HepG2 (cell line): ENCODE data around the gene UBQLN1. TPM values are rescaled to one million over a fixed set of nuclear protein-coding genes. Genes with fewer than 3 reads are reported as not detected.

Experiments used
- ASH2L ChIP-seq: fragments of 300-600, 200-600 bp; sonication (generic); IDR thresholded peaks from 2 replicates; pipeline ENCODE4 v1.7.0; 2017; ENCODE audit warnings: low read depth, mild to moderate bottlenecking, moderate library complexity, mixed read lengths, low read length; ENCODE audit not compliant: insufficient read length
- BHLHE40 ChIP-seq: IDR thresholded peaks from 2 replicates; pipeline ENCODE4 v1.6.1; 2011; ENCODE audit warnings: low read length, improper control_type of control experiment
- CEBPB ChIP-seq: IDR thresholded peaks from 2 replicates; pipeline ENCODE4 v1.6.1; 2011; ENCODE audit warnings: low read depth, low read length, improper control_type of control experiment, borderline replicate concordance
- ELF4 ChIP-seq: sonication (generic); formaldehyde crosslinking; IDR thresholded peaks from 2 replicates; pipeline ENCODE4 v1.5.0; 2020; ENCODE audit warnings: missing genetic modification reagents, mild to moderate bottlenecking, moderate library complexity, borderline replicate concordance
- ETV5 ChIP-seq: IDR thresholded peaks from 2 replicates; pipeline ENCODE4 v1.6.1; 2018; ENCODE audit warnings: missing biosample characterization, missing genetic modification reagents, inconsistent platforms, borderline replicate concordance
- KAT8 ChIP-seq: IDR thresholded peaks from 2 replicates; pipeline ENCODE4 v1.6.1; 2016; ENCODE audit warnings: missing genetic modification reagents, missing compliant biosample characterization
- MLLT10 ChIP-seq: sonication (generic); formaldehyde crosslinking; IDR thresholded peaks from 2 replicates; pipeline ENCODE4 v1.4.0; 2020; ENCODE audit warnings: missing genetic modification reagents
- MTA3 ChIP-seq: sonication (generic); formaldehyde crosslinking; IDR thresholded peaks from 2 replicates; pipeline ENCODE4 v1.4.0; 2020; ENCODE audit warnings: missing genetic modification reagents
- NBN ChIP-seq: fragments of 450-650 bp; conservative IDR thresholded peaks from 2 replicates; pipeline ENCODE4 v1.6.1; 2017
- NR1H2 ChIP-seq: sonication (generic); formaldehyde crosslinking; IDR thresholded peaks from 2 replicates; pipeline ENCODE4 v1.8.1; 2022; ENCODE audit warnings: low read depth, missing genetic modification reagents, borderline replicate concordance
- PITX1 ChIP-seq: sonication (generic); formaldehyde crosslinking; IDR thresholded peaks from 2 replicates; pipeline ENCODE4 v1.5.1; 2020; ENCODE audit warnings: mild to moderate bottlenecking, missing genetic modification reagents
- SIN3B ChIP-seq: fragments of 150-350 bp; IDR thresholded peaks from 2 replicates; pipeline ENCODE4 v1.6.1; 2014; ENCODE audit warnings: low read length
- SPEN ChIP-seq: sonication (generic); formaldehyde crosslinking; IDR thresholded peaks from 2 replicates; pipeline ENCODE4 v1.5.1; 2020; ENCODE audit warnings: low read depth, mild to moderate bottlenecking, missing genetic modification reagents
- XRCC5 ChIP-seq: fragments of 200-400 bp; formaldehyde crosslinking; optimal IDR thresholded peaks from 2 replicates; pipeline ENCODE3; 2017; ENCODE audit warnings: mild to moderate bottlenecking, low read length
- ZC3H13 ChIP-seq: sonication (generic); formaldehyde crosslinking; IDR thresholded peaks from 2 replicates; pipeline ENCODE4 v1.8.1; 2023; ENCODE audit warnings: mild to moderate bottlenecking, missing genetic modification reagents, moderate library complexity
- ZFP36L2 ChIP-seq: sonication (generic); formaldehyde crosslinking; IDR thresholded peaks from 2 replicates; pipeline ENCODE4 v1.4.0; 2020; ENCODE audit warnings: missing genetic modification reagents
- ZFX ChIP-seq: sonication (generic); formaldehyde crosslinking; IDR thresholded peaks from 2 replicates; pipeline ENCODE4 v1.4.0; 2020; ENCODE audit warnings: mild to moderate bottlenecking, low read depth, missing genetic modification reagents, moderate library complexity
- ZMYM2 ChIP-seq: sonication (generic); formaldehyde crosslinking; IDR thresholded peaks from 2 replicates; pipeline ENCODE4 v1.8.0; 2022; ENCODE audit warnings: mild to moderate bottlenecking, missing genetic modification reagents
- ZNF317 ChIP-seq: sonication (generic); formaldehyde crosslinking; IDR thresholded peaks from 2 replicates; pipeline ENCODE4 v1.5.0; 2020; ENCODE audit warnings: mild to moderate bottlenecking, missing genetic modification reagents
- ZNF564 ChIP-seq: sonication (generic); formaldehyde crosslinking; IDR thresholded peaks from 2 replicates; pipeline ENCODE4 v1.8.1; 2023; ENCODE audit warnings: mild to moderate bottlenecking, missing genetic modification reagents
- ZNF652 ChIP-seq: IDR thresholded peaks from 2 replicates; pipeline ENCODE4 v1.6.1; 2016; ENCODE audit warnings: low read depth, borderline replicate concordance
- ZNF747 ChIP-seq: sonication (generic); formaldehyde crosslinking; IDR thresholded peaks from 2 replicates; pipeline ENCODE4 v1.8.1; 2023; ENCODE audit warnings: missing genetic modification reagents, mild to moderate bottlenecking, borderline replicate concordance
- ZNF749 ChIP-seq: sonication (generic); formaldehyde crosslinking; IDR thresholded peaks from 2 replicates; pipeline ENCODE4 v1.8.0; 2022; ENCODE audit warnings: mild to moderate bottlenecking, missing genetic modification reagents, moderate library complexity, borderline replicate concordance
- ZSCAN12 ChIP-seq: sonication (generic); formaldehyde crosslinking; IDR thresholded peaks from 2 replicates; pipeline ENCODE4 v1.9.0; 2021; ENCODE audit warnings: mild to moderate bottlenecking, missing genetic modification reagents
- polyA plus RNA-seq, 8 experiments: library from polyadenylated mRNA; depleted of rRNA in 3 of 8; stranded (reverse) in 7 of 8; unstranded in 1 of 8; fragments of >200 nt; fragmentation: Illumina TruSeq in 4 of 8; extraction: Trizol in 4 of 8; gene quantifications; 2 replicates each; pipeline versions ENCODE4 v1.2.1 to v1.2.3, GENCODE V29; 2011 to 2016; ENCODE audit warnings: low read depth in 4 of 8, missing spikeins in 1 of 8, mixed read lengths in 1 of 8; ENCODE audit not compliant: insufficient read depth in 1 of 8
- total RNA-seq, 5 experiments: library from RNA; depleted of rRNA; stranded (reverse); fragments of >200 nt; fragmentation: Illumina TruSeq; extraction: Trizol; gene quantifications; 2 replicates each; pipeline ENCODE4 v1.2.3, GENCODE V29; 2016; ENCODE audit warnings: low read depth in 1 of 5
- TF ChIP-seq, protein P1 (sequence below): sonication (generic); formaldehyde crosslinking; IDR thresholded peaks from 2 replicates; pipeline ENCODE4 v1.5.0; 2020; ENCODE audit warnings: mild to moderate bottlenecking, missing genetic modification reagents
- TF ChIP-seq, protein P2 (sequence below): sonication (generic); formaldehyde crosslinking; IDR thresholded peaks from 2 replicates; pipeline ENCODE4 v1.4.0; 2020; ENCODE audit warnings: missing genetic modification reagents
- TF ChIP-seq, protein P3 (sequence below): sonication (generic); IDR thresholded peaks from 2 replicates; pipeline ENCODE4 v1.6.1; 2016; ENCODE audit warnings: low read depth, borderline replicate concordance

The UBQLN1 gene
- total and polyA plus RNA-seq, 2 of the 13 experiments (the other 11 are each of a cell fraction or from before 2014, with no cell fraction given) = 78.1 to 83.8 TPM

DNA sequence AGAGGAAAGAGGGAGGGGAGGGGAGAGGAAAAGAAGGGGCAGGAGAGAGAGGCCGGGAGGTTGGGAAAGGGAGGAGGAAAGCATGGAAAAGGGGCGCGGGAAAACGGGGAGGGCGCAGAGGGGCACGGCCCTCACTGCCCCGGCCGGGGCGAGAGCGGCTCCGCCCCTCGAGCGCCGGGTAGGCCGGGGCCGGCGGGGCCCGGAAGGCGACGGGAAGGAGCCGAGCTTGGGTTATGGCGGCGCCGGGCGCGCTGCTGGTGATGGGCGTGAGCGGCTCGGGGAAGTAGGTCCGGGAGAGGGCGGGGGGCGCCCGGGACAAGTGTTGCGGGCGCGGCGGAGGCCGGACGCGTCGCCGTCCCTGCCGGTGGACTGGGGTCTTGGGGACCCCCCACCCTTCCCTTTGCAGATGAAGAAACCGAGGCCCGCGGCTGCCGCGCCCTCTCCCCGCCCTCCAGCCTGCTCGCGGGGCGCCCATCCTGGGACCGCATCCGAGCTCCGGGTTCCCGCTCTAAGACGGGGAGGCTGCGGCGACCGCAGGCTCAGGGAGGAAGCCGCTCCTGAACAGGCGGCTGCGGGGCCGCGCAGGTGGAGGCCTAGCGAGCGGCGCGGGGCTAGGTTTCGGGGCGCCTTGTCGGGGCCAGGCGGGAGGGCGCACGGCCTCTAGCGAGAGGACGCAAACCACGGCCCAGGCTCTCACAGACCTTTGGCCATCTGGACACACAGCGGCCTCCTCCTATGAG lies 84.6 kb downstream of the UBQLN1 start, which contains the start of gene IDNK (continued):
- TF ChIP-seq ELF4 (CRISPR knock-in tag) = no peak
- TF ChIP-seq, protein P1, sequence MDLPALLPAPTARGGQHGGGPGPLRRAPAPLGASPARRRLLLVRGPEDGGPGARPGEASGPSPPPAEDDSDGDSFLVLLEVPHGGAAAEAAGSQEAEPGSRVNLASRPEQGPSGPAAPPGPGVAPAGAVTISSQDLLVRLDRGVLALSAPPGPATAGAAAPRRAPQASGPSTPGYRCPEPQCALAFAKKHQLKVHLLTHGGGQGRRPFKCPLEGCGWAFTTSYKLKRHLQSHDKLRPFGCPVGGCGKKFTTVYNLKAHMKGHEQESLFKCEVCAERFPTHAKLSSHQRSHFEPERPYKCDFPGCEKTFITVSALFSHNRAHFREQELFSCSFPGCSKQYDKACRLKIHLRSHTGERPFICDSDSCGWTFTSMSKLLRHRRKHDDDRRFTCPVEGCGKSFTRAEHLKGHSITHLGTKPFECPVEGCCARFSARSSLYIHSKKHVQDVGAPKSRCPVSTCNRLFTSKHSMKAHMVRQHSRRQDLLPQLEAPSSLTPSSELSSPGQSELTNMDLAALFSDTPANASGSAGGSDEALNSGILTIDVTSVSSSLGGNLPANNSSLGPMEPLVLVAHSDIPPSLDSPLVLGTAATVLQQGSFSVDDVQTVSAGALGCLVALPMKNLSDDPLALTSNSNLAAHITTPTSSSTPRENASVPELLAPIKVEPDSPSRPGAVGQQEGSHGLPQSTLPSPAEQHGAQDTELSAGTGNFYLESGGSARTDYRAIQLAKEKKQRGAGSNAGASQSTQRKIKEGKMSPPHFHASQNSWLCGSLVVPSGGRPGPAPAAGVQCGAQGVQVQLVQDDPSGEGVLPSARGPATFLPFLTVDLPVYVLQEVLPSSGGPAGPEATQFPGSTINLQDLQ (CRISPR knock-in tag) = 0 out of 2 replicates have a peak, but pooled peaks have one; percentile 16
- TF ChIP-seq KAT8 (CRISPR knock-in tag) = peak; percentile 36
- peak; percentile 45; the same call in 1 of the 2 replicates for TF ChIP-seq PITX1 (CRISPR knock-in tag)
- TF ChIP-seq ZC3H13 (CRISPR knock-in tag) = peak; percentile 61; the same call in 1 of the 2 replicates
- no peak for TF ChIP-seq ZNF317 (CRISPR knock-in tag)
- TF ChIP-seq ZNF747 = no peak
- TF ChIP-seq ZFX (CRISPR knock-in tag) = peak; percentile 97
- no peak for TF ChIP-seq ZNF652 (CRISPR knock-in tag)
- TF ChIP-seq ZFP36L2 (CRISPR knock-in tag) = no peak
- no peak for TF ChIP-seq NBN
- TF ChIP-seq BHLHE40 = no peak
- no peak for TF ChIP-seq MTA3 (CRISPR knock-in tag)
- TF ChIP-seq ASH2L = peak; percentile 37
- TF ChIP-seq, protein P2, sequence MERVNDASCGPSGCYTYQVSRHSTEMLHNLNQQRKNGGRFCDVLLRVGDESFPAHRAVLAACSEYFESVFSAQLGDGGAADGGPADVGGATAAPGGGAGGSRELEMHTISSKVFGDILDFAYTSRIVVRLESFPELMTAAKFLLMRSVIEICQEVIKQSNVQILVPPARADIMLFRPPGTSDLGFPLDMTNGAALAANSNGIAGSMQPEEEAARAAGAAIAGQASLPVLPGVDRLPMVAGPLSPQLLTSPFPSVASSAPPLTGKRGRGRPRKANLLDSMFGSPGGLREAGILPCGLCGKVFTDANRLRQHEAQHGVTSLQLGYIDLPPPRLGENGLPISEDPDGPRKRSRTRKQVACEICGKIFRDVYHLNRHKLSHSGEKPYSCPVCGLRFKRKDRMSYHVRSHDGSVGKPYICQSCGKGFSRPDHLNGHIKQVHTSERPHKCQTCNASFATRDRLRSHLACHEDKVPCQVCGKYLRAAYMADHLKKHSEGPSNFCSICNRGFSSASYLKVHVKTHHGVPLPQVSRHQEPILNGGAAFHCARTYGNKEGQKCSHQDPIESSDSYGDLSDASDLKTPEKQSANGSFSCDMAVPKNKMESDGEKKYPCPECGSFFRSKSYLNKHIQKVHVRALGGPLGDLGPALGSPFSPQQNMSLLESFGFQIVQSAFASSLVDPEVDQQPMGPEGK = peak; percentile 78
- no peak for TF ChIP-seq ZNF749 (CRISPR knock-in tag)
- no peak for TF ChIP-seq SIN3B
- peak; percentile 25 for TF ChIP-seq XRCC5
- TF ChIP-seq ZMYM2 (CRISPR knock-in tag) = no peak
- TF ChIP-seq SPEN (CRISPR knock-in tag) = peak; percentile 85
- TF ChIP-seq MLLT10 (CRISPR knock-in tag) = no peak
- no peak for TF ChIP-seq ZNF564 (CRISPR knock-in tag)
- TF ChIP-seq ZSCAN12 (CRISPR knock-in tag) = no peak
- TF ChIP-seq CEBPB = no peak
- TF ChIP-seq, protein P3, sequence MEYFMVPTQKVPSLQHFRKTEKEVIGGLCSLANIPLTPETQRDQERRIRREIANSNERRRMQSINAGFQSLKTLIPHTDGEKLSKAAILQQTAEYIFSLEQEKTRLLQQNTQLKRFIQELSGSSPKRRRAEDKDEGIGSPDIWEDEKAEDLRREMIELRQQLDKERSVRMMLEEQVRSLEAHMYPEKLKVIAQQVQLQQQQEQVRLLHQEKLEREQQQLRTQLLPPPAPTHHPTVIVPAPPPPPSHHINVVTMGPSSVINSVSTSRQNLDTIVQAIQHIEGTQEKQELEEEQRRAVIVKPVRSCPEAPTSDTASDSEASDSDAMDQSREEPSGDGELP = no peak
- no peak; the same call in none of the 2 replicates for TF ChIP-seq ETV5 (CRISPR knock-in tag)
- TF ChIP-seq NR1H2 (CRISPR knock-in tag) = peak; percentile 34; the same call in 1 of the 2 replicates
